Measurements from ENCODE around the gene TMEM54.

TMEM54 gene

DNA sequence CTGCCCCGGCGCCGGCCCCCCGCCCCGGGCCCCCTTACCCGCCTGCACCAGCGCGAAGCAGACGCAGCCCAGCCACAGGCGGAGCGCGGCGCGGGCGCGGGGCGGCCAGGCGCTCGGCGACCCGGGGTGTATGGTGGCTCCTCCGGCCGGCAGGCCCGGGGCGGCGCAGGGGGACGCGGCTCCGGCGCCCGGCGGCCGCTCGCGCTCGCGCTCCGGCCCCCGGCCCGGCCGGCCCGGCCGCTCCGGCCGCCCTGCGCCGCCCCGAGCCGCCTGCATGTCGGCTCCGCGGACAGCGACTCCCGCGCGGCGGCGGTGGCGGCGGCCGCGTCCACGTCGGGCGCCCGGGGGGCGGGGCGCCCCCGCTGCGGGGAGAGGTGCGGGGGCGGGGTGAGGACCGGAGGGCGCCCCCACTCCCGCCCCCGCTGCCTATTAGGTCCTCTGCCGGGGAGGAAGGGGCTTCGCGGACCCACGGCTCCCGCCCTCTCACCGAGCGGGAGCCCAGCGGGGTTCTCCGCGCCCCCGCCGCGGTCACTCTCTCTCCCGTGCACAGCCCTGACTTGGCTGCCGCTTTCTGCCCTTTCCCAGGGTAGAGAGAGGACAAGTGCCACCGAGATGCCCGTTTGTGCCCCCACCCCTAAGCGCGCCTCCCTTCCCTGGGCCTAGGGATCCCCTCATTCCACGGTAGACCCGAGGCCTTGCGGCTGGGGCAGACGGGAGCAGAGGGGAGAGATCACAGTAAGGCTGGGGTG, 30.4 kb downstream of the TMEM54 start, which contains the start of gene FNDC5:
FNDC5 (minus strand) TSS at position 298 of the 749 bp plus-strand sequence.
- DNase-seq (ENCODE audit: low spot score) = peak; percentile 54
- in situ Hi-C loops (cut with MboI; ENCODE audit: low sequenced_read_pairs, unreplicated experiment) = no loop called here
- TF ChIP-seq, protein P1, sequence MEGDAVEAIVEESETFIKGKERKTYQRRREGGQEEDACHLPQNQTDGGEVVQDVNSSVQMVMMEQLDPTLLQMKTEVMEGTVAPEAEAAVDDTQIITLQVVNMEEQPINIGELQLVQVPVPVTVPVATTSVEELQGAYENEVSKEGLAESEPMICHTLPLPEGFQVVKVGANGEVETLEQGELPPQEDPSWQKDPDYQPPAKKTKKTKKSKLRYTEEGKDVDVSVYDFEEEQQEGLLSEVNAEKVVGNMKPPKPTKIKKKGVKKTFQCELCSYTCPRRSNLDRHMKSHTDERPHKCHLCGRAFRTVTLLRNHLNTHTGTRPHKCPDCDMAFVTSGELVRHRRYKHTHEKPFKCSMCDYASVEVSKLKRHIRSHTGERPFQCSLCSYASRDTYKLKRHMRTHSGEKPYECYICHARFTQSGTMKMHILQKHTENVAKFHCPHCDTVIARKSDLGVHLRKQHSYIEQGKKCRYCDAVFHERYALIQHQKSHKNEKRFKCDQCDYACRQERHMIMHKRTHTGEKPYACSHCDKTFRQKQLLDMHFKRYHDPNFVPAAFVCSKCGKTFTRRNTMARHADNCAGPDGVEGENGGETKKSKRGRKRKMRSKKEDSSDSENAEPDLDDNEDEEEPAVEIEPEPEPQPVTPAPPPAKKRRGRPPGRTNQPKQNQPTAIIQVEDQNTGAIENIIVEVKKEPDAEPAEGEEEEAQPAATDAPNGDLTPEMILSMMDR (IDR thresholded peaks at IDR 0.05; ENCODE audit: borderline replicate concordance, control extremely low read depth, extremely low read depth, insufficient read depth, missing control alignments) = no peak

DNA sequence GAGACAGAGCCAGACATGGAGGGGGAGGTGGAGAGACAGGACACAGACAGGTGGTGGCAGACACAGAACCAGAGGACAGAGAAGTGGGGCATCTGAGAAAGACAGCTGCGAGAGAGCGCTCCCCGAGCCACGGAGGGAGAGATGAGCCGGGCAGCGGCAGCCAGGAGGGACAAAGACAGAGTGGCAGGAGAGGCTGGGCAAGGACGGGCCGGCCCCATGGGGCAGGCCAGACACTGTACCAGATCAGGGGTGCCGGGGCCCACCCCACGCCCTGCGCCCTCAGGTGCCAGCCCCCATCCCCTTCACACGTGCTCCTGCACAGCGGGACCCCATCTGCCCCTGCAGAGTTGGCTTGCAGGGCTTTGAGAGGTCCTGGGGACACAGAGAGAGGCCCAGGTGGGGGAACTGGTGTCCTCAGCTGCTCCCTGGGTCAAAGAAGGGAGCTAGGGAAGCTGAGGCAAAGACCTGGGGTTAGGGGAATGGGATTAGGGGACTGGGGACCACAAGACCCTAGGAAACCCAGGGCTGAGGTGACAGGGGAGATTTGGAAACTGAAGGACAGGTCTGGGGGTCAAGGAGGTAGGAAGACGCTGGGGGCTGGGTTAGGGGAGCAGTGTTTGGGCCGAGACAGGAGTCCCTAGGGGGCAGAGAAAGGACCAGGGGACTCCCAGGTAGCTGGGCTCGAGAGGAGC, 31.1 kb downstream of the TMEM54 start:
- TF ChIP-seq, protein P1 (IDR thresholded peaks at IDR 0.05; ENCODE audit: borderline replicate concordance, control extremely low read depth, extremely low read depth, insufficient read depth, missing control alignments) = no peak
- in situ Hi-C loops (cut with MboI; ENCODE audit: low sequenced_read_pairs, unreplicated experiment) = no loop called here

GRCh38 chr1:32868806-32869455, 32.3 kb downstream of the TMEM54 start:
- TF ChIP-seq, protein P1 (IDR thresholded peaks at IDR 0.05; ENCODE audit: borderline replicate concordance, control extremely low read depth, extremely low read depth, insufficient read depth, missing control alignments) = no peak
- in situ Hi-C loops (cut with MboI; ENCODE audit: low sequenced_read_pairs, unreplicated experiment) = no loop called here

More for the DNA sequence above, 31.1 kb downstream of the TMEM54 start:
- no peak for DNase-seq (ENCODE audit: low spot score)

DNA sequence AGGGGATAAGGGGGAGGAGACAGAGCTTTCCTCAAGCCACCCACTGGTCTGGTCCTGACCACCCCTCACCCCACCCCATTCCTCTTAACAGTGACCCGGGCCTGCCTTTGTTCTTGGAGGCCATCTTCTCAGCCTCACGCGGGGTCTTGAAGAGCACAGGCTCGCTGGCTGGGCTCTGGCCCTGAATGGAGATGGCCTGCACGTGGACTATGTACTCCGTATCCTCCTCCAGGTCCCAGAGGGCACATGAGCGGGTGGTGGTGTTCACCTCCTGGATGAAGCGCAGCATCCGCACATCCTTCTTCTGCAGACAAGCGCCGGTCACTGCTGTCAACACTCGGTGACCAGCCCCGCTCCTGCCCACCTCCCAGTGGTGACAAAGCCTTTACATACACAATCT, 33.1 kb downstream of the TMEM54 start:
- no peak for DNase-seq (ENCODE audit: low spot score)
- in situ Hi-C loops (cut with MboI; ENCODE audit: low sequenced_read_pairs, unreplicated experiment) = no loop called here

More at GRCh38 chr1:32868806-32869455, 32.3 kb downstream of the TMEM54 start:
- DNase-seq (ENCODE audit: low spot score) = no peak

DNA sequence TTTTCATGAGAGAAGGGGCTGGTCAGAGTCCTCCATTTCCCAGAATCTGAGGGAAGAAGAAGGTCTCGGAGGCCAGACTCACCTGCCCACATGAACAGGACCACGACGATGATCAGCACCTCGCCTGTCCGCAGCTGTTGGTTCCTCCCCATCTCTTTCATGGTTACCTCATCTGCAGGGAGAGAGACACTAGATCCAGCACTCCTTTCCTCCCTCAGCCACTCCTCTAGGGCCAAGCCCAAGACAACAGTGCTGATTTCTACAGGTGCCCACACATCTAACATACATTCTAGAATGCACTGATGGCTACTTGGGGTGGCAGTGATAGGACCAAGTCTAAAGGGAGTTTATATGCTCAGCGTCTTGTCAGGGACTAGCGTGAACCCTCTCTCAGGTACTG, 33.5 kb downstream of the TMEM54 start:
- in situ Hi-C loops (cut with MboI; ENCODE audit: low sequenced_read_pairs, unreplicated experiment) = no loop called here
- no peak for DNase-seq (ENCODE audit: low spot score)
- TF ChIP-seq, protein P1 (IDR thresholded peaks at IDR 0.05; ENCODE audit: borderline replicate concordance, control extremely low read depth, extremely low read depth, insufficient read depth, missing control alignments) = no peak

More for the DNA sequence above, 33.1 kb downstream of the TMEM54 start:
- TF ChIP-seq, protein P1 (IDR thresholded peaks at IDR 0.05; ENCODE audit: borderline replicate concordance, control extremely low read depth, extremely low read depth, insufficient read depth, missing control alignments) = no peak

DNA sequence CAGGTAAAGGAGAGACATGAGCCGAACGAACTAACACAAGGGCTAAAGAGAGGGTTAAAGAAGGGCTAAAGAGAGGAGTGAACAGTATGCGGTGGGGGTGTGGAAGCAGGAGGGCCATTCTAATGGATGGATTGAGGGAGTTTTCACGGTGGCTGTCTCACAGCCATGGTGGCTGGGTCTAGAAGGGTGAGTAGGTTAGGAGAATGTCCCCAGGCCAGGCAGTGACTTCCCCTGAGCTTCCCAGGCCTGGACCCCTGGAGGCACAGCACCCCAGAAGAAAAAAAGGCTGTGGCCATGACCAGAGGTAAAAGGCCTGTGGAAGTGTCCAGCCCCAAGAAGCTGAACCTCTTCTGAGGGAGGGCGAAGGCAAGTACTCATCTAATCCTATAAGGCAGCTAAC, 34.0 kb downstream of the TMEM54 start:
- no peak for DNase-seq (ENCODE audit: low spot score)
- in situ Hi-C loops (cut with MboI; ENCODE audit: low sequenced_read_pairs, unreplicated experiment) = no loop called here
- TF ChIP-seq, protein P1 (IDR thresholded peaks at IDR 0.05; ENCODE audit: borderline replicate concordance, control extremely low read depth, extremely low read depth, insufficient read depth, missing control alignments) = no peak
